ENCODE results near the gene DUSP3. TPM values are rescaled to one million over a fixed set of nuclear protein-coding genes. Genes with fewer than 3 reads are reported as not detected.

The DUSP3 gene
- total and polyA plus RNA-seq, 10 of the 15 experiments (the other 5 are each of a cell fraction or from before 2014, with no cell fraction given): 1.5 to 12.1 (median 3.8) TPM

DNA sequence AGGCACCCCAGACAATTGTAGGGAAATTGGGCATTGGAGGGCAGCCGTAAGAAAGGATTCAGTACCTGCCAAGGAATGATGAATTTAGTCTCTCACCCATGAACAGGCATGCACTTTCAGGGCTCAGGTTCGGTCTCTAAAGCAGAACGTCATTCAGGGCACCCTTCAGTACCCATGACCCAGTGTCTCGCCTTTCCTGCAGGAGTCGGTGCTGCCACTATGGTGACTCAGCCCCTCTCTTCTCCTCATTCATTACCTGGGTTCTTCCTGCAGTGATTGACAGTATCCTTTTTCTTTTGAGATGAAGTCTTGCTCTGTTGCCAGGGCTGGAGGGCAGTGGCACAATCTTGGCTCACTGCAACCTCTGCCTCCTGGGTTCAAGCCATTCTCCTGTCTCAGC, 28.6 kb downstream of the DUSP3 start:
- no peak for DNase-seq (ENCODE audit: low read depth, low spot score)
- in situ Hi-C loops (cut with MboI): no loop called here
- H4K20me1 ChIP-seq (ENCODE audit: control insufficient read depth, insufficient read depth): no peaks in the 10 kb centered on the region
- ATAC-seq: no peak
- H3K4me3 ChIP-seq: no peak overlapping the region
- no peak overlapping the region for H2AFZ ChIP-seq (ENCODE audit: control insufficient read depth, low read depth, low read length)
- CTCF ChIA-PET: interaction anchor here (1.2 kb wide), 1 partner anchor 16 kb away, joined by 4 read pairs; no protein-coding TSS in a partner anchor
- H3K79me2 ChIP-seq (ENCODE audit: control insufficient read depth, insufficient read depth, low read length): no peaks in the 10 kb centered on the region
- no peak overlapping the region for H3K4me2 ChIP-seq (ENCODE audit: control insufficient read depth, insufficient read depth)
- SMC1A ChIA-PET (ENCODE audit: uncharacterized antibody, unreplicated experiment): interaction anchor here (1.0 kb wide), 1 partner anchor 15 kb away, joined by 3 read pairs; no protein-coding TSS in a partner anchor
- no TSS peak for BruUV-seq (replicated peaks)
- H3K27ac ChIP-seq (ENCODE audit: control insufficient read depth, insufficient read depth): no peak overlapping the region
- no peaks in the 10 kb centered on the region for H3K36me3 ChIP-seq (ENCODE audit: control insufficient read depth in 2 of 2, insufficient read depth in 2 of 2, low read length in 1 of 2)
- H3K9ac ChIP-seq (ENCODE audit: control insufficient read depth, insufficient read depth, low read length): no peak overlapping the region
- no peak for TF ChIP-seq MTA2 (IDR thresholded peaks at IDR 0.05; ENCODE audit: low read depth)
- no peak for TF ChIP-seq NBN (IDR thresholded peaks at IDR 0.05)
- TF ChIP-seq FOS (IDR thresholded peaks at IDR 0.05; ENCODE audit: borderline replicate concordance, extremely low read depth, insufficient read length): no peak
- TF ChIP-seq CREB1 (IDR thresholded peaks at IDR 0.05; ENCODE audit: low read depth): no peak
- no peak for TF ChIP-seq HDAC6 (IDR thresholded peaks at IDR 0.05; ENCODE audit: unreplicated experiment)
- TF ChIP-seq SMARCA5 (IDR thresholded peaks at IDR 0.05): no peak
- TF ChIP-seq SMAD1 (IDR thresholded peaks at IDR 0.05; ENCODE audit: low read depth, partially characterized antibody): no peak
- TF ChIP-seq, protein P1, sequence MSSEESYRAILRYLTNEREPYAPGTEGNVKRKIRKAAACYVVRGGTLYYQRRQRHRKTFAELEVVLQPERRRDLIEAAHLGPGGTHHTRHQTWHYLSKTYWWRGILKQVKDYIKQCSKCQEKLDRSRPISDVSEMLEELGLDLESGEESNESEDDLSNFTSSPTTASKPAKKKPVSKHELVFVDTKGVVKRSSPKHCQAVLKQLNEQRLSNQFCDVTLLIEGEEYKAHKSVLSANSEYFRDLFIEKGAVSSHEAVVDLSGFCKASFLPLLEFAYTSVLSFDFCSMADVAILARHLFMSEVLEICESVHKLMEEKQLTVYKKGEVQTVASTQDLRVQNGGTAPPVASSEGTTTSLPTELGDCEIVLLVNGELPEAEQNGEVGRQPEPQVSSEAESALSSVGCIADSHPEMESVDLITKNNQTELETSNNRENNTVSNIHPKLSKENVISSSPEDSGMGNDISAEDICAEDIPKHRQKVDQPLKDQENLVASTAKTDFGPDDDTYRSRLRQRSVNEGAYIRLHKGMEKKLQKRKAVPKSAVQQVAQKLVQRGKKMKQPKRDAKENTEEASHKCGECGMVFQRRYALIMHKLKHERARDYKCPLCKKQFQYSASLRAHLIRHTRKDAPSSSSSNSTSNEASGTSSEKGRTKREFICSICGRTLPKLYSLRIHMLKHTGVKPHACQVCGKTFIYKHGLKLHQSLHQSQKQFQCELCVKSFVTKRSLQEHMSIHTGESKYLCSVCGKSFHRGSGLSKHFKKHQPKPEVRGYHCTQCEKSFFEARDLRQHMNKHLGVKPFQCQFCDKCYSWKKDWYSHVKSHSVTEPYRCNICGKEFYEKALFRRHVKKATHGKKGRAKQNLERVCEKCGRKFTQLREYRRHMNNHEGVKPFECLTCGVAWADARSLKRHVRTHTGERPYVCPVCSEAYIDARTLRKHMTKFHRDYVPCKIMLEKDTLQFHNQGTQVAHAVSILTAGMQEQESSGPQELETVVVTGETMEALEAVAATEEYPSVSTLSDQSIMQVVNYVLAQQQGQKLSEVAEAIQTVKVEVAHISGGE (CRISPR knock-in tag; IDR thresholded peaks at IDR 0.05): no peak
- TF ChIP-seq ZNF274 (IDR thresholded peaks at IDR 0.05; ENCODE audit: insufficient read depth, insufficient read length): no peak
- TF ChIP-seq, protein P2, sequence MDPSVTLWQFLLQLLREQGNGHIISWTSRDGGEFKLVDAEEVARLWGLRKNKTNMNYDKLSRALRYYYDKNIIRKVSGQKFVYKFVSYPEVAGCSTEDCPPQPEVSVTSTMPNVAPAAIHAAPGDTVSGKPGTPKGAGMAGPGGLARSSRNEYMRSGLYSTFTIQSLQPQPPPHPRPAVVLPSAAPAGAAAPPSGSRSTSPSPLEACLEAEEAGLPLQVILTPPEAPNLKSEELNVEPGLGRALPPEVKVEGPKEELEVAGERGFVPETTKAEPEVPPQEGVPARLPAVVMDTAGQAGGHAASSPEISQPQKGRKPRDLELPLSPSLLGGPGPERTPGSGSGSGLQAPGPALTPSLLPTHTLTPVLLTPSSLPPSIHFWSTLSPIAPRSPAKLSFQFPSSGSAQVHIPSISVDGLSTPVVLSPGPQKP (IDR thresholded peaks at IDR 0.05; ENCODE audit: low read depth, low read length): no peak
- no peak for TF ChIP-seq TCF3 (IDR thresholded peaks at IDR 0.05; ENCODE audit: borderline replicate concordance, insufficient read depth, low read depth, low read length)
- TF ChIP-seq, protein P3, sequence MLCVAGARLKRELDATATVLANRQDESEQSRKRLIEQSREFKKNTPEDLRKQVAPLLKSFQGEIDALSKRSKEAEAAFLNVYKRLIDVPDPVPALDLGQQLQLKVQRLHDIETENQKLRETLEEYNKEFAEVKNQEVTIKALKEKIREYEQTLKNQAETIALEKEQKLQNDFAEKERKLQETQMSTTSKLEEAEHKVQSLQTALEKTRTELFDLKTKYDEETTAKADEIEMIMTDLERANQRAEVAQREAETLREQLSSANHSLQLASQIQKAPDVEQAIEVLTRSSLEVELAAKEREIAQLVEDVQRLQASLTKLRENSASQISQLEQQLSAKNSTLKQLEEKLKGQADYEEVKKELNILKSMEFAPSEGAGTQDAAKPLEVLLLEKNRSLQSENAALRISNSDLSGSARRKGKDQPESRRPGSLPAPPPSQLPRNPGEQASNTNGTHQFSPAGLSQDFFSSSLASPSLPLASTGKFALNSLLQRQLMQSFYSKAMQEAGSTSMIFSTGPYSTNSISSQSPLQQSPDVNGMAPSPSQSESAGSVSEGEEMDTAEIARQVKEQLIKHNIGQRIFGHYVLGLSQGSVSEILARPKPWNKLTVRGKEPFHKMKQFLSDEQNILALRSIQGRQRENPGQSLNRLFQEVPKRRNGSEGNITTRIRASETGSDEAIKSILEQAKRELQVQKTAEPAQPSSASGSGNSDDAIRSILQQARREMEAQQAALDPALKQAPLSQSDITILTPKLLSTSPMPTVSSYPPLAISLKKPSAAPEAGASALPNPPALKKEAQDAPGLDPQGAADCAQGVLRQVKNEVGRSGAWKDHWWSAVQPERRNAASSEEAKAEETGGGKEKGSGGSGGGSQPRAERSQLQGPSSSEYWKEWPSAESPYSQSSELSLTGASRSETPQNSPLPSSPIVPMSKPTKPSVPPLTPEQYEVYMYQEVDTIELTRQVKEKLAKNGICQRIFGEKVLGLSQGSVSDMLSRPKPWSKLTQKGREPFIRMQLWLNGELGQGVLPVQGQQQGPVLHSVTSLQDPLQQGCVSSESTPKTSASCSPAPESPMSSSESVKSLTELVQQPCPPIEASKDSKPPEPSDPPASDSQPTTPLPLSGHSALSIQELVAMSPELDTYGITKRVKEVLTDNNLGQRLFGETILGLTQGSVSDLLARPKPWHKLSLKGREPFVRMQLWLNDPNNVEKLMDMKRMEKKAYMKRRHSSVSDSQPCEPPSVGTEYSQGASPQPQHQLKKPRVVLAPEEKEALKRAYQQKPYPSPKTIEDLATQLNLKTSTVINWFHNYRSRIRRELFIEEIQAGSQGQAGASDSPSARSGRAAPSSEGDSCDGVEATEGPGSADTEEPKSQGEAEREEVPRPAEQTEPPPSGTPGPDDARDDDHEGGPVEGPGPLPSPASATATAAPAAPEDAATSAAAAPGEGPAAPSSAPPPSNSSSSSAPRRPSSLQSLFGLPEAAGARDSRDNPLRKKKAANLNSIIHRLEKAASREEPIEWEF (IDR thresholded peaks at IDR 0.05; ENCODE audit: insufficient replicate concordance, low read depth, low read length): no peak
- TF ChIP-seq POLR2AphosphoS2 (IDR thresholded peaks at IDR 0.05; ENCODE audit: low read depth, low read length): no peak
- TF ChIP-seq CBX3 (IDR thresholded peaks at IDR 0.05; ENCODE audit: borderline replicate concordance, low read depth): no peak
- intact Hi-C loops (cut with micrococcal nuclease; ENCODE audit: unreplicated experiment): no loop called here
- H3K27me3 ChIP-seq (replicated peaks in 1 of 2; ENCODE audit: control insufficient read depth in 2 of 2, insufficient read depth in 2 of 2, low read length in 1 of 2): no peaks in the 10 kb centered on the region; a peak in 2 of 4 replicates
- RAD21 ChIA-PET (ENCODE audit: unreplicated experiment): interaction anchor here (1.3 to 1.9 kb wide), 2 partner anchors 10 to 55 kb away, joined by 4 to 6 read pairs; no protein-coding TSS in a partner anchor
- no peaks in the 10 kb centered on the region for H3K9me3 ChIP-seq (replicated peaks; ENCODE audit: control insufficient read depth, insufficient read depth, low read length)
- no peak for FAIRE-seq
- 43% methylated on average over 5 of the region's 5 CpGs for WGBS (ENCODE audit: insufficient coverage, insufficient replicate concordance, low lambda C conversion rate, missing lambda C conversion rate)
- H3K4me1 ChIP-seq (ENCODE audit: control insufficient read depth, insufficient read depth, low read length): no peaks in the 10 kb centered on the region
- POLR2A ChIA-PET: no interaction called here
